ENCODE data around the gene PHPT1.
A peak's percentile ranks its signal among the peaks of the same experiment; 100 is the strongest.

The PHPT1 gene

GRCh38 chr9:136886610-136887597, 37.7 kb downstream of the PHPT1 start:
- DNase-seq (ENCODE audit: low spot score): peak; percentile 87

DNA sequence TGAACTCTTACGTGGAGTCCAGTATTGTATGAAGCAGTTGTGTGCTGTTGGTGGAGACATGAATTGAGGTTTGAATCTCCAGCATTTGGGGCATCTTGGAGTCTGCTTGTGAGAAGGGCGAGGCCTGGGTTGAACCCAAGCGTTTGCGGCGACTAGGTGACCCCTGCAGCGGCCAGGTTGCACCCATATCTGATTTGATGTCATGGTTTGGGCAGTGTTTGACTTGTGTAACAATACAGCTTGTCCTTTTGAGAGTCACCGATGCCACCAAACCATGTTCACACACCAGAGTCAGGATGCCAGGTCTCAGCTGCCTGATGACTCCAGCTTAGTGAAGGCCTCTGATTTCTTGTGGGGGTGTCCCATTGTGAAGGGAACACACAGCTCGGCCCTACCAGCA, 39.2 kb downstream of the PHPT1 start:
- no peak for DNase-seq (ENCODE audit: low spot score)

- no peak for DNase-seq (ENCODE audit: low spot score)
Observed at GRCh38 chr9:136889858-136890257, 40.6 kb downstream of the PHPT1 start.

DNA sequence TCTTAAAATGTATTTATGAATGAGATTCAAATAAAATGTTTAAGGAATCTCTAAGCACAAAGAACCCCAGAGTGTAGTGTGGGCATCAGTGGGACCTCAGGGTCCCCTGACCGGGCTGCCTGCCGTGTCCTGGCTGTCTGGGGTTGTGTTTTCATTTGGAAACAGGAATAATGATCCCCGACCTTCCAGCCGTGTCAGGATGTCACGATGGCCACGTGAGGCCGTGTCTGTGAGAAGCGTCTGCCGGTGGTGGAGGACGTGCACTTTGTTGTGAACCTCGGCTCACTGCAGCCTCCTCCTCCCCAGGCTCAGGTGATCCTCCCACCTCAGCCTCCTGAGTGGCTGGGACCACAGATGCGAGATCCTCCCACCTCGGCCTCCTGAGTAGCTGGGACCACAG, 41.5 kb downstream of the PHPT1 start:
- DNase-seq (ENCODE audit: low spot score): no peak

DNA sequence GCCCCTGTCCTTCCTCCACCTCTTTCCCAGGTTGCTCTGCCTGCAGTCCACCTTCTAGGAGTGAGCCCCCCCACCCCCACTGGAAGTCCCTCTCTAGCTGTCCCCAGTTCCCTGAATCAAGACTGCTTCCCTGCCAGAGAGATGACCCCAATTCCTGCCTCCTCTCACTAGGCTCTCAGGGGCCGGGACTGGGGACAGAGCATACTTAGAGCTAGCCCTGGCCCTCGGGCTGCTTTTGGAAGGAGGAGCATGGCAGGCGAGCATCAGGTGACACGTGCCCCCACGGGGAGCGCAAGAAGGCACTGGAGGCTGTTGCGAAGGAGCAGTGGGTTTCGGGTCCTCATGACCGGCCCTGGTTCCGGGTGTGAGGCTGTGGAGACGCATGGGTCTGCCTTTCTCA, 46.8 kb downstream of the PHPT1 start:
- DNase-seq (ENCODE audit: low spot score): no peak

GRCh38 chr9:136898483-136899100, 49.4 kb downstream of the PHPT1 start:
- no peak for DNase-seq (ENCODE audit: low spot score)

DNA sequence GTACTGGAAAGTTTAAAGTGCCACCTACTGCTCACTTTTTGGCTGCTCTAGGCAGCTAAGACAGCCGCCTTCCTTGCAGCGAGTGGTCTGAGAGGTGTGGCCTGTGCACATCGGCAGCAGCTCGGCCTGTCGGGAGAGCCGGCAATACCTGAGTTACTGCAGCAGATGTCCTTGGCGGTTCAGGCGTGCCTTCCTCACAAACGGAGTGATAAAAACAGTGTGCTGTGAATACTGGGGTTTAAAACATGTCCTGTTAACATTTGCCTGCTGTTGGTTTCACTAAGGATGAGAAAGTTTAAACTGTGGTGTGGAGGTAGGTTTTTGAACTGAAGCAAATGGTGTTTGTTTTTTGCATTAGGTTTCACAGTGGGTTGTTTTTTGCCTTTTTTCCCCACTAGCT, 50.0 kb downstream of the PHPT1 start:
- DNase-seq (ENCODE audit: low spot score): peak; percentile 16

DNA sequence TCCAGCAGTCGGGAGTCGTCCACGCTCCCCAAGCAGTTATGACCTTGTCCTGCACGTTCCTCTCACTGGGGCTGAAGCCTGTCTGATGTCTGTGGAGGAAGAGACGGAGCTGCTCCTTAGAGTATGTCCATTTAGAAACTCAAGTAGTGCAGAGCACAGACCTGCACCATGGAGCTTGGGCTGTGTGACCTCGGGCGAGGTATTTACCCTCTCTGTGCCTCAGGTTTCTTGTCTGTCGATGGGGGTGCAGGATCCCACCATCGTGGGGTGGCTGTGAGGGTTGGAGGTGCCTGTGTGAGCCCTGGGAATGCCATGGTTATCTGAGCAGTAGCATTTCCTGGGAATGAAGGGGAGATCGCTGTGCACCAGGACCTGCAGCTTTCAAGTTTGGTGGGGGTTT, 51.3 kb downstream of the PHPT1 start:
- DNase-seq (ENCODE audit: low spot score): no peak
